Gastrocnemius medialis (tissue), 4 donors: Measurements from ENCODE around the gene PRKAA1. TPM values are rescaled to one million over a fixed set of nuclear protein-coding genes. Genes with fewer than 3 reads are reported as not detected.

Experiments
- ATAC-seq, 2 donors: fragments of 150-250 bp; one replicate each; pipeline ENCODE4 v1.9.1; 2016
- DNase-seq, 2 donors: peaks; one replicate each; pipeline ENCODE4 v3.0.0-alpha.2; 2019
- H3K27ac ChIP-seq, 4 donors: fragments of 200-600 bp; sonication (generic); 1 replicate in 1 of 4; 2 replicates in 3 of 4; pipeline ENCODE4 v1.5.1; 2016 to 2018; ENCODE audit warnings: mild to moderate bottlenecking in 2 of 4, moderate library complexity in 1 of 4
- H3K27me3 ChIP-seq, 3 donors: fragments of 200-600 bp; sonication (generic) in 2 of 3; 1 replicate in 1 of 3; 2 replicates in 2 of 3; pipeline versions ENCODE4 v1.5.1 to v1.6.0; 2016 to 2019; ENCODE audit warnings: mild to moderate bottlenecking in 1 of 3, moderate library complexity in 1 of 3
- H3K36me3 ChIP-seq, 2 donors: fragments of 200-600 bp; sonication (generic) in 1 of 2; one replicate each; pipeline ENCODE4 v1.5.1; 2017 to 2018
- H3K4me1 ChIP-seq, 2 donors: fragments of 200-600 bp; sonication (generic) in 1 of 2; one replicate each; pipeline ENCODE4 v1.5.1; 2016 to 2017; ENCODE audit warnings: mild to moderate bottlenecking in 2 of 2
- H3K4me3 ChIP-seq, 4 donors: fragments of 200-600 bp; sonication (generic) in 3 of 4; 1 replicate in 1 of 4; 2 replicates in 3 of 4; pipeline ENCODE4 v1.5.1; 2016 to 2019; ENCODE audit warnings: mild to moderate bottlenecking in 2 of 4
- H3K9me3 ChIP-seq, 3 donors: fragments of 200-600 bp; sonication (generic) in 2 of 3; 1 replicate in 1 of 3; 2 replicates in 2 of 3; pipeline ENCODE4 v1.5.1; 2016 to 2019
- POLR2A ChIP-seq, 2 donors: fragments of 450-650 bp; IDR thresholded peaks; one replicate each; pipeline ENCODE4 v1.6.1; 2017; ENCODE audit warnings: antibody characterized with exemption in 2 of 2, mild to moderate bottlenecking in 2 of 2, moderate library complexity in 2 of 2
- in situ Hi-C, 4 donors: fragments of 200-750 bp; cut with MboI; loops; one replicate each; pipeline versions ENCODE4 v1.15.0 to v1.8.0; 2017; ENCODE audit warnings: low sequenced_read_pairs in 4 of 4
- intact Hi-C: fragments of 100-400 bp; cut with DNase I; formaldehyde crosslinking; loops from one replicate; pipeline ENCODE4 v1.15.1; 2023; ENCODE audit warnings: low total_unique reads
- total RNA-seq, 4 donors: library from RNA; depleted of rRNA; stranded (reverse); fragments of >200 nt; gene quantifications; one replicate each; pipeline versions ENCODE4 v1.1.0 to v1.2.3, GENCODE V29; 2016
- TF ChIP-seq, protein P1 (sequence below), 5 experiments: fragments of 450-650 bp in 3 of 5; fragments of 200-600 bp in 2 of 5; sonication (generic) in 2 of 5; IDR thresholded peaks in 4 of 5; conservative IDR thresholded peaks in 1 of 5; 1 replicate in 4 of 5; 2 replicates in 1 of 5; pipeline ENCODE4 v1.5.1; 2016 to 2019; ENCODE audit warnings: antibody characterized with exemption in 5 of 5, mild to moderate bottlenecking in 3 of 5, moderate library complexity in 3 of 5

The PRKAA1 gene
- total RNA-seq, 4 donors from 2014 or later: 26.8 to 51.9 (median 36.9) TPM

GRCh38 chr5:40834391-40834848 lies 36.2 kb upstream of the PRKAA1 start:
- no peak for DNase-seq
- peaks cover 27% of the 10 kb centered on the region in 2 donors for H3K4me1 ChIP-seq
- intact Hi-C loops: loop anchor here (10.0 kb wide), 1 partner anchor 1070 kb away; the partner anchor contains the start of gene RIMOC1
- H3K27ac ChIP-seq: peak overlapping the region; percentile 85 to 97 (median 94)
- H3K4me3 ChIP-seq: peak overlapping the region; percentile 73 to 95 (median 82)
- peak in 1 of 2 donors; percentile 16 for ATAC-seq
- in situ Hi-C loops: no loop called here
- peaks cover 10 to 50% of the 10 kb centered on the region in 2 donors for H3K36me3 ChIP-seq
- TF ChIP-seq, protein P1, sequence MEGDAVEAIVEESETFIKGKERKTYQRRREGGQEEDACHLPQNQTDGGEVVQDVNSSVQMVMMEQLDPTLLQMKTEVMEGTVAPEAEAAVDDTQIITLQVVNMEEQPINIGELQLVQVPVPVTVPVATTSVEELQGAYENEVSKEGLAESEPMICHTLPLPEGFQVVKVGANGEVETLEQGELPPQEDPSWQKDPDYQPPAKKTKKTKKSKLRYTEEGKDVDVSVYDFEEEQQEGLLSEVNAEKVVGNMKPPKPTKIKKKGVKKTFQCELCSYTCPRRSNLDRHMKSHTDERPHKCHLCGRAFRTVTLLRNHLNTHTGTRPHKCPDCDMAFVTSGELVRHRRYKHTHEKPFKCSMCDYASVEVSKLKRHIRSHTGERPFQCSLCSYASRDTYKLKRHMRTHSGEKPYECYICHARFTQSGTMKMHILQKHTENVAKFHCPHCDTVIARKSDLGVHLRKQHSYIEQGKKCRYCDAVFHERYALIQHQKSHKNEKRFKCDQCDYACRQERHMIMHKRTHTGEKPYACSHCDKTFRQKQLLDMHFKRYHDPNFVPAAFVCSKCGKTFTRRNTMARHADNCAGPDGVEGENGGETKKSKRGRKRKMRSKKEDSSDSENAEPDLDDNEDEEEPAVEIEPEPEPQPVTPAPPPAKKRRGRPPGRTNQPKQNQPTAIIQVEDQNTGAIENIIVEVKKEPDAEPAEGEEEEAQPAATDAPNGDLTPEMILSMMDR (IDR thresholded peaks at IDR 0.05 in 4 of 5, conservative IDR thresholded peaks at IDR 0.05 in 1 of 5): no peak
- no peaks in the 10 kb centered on the region for H3K27me3 ChIP-seq
- H3K9me3 ChIP-seq: no peaks in the 10 kb centered on the region

- Histone ChIP-seq H3K27ac (peak overlapping the region; percentile 85 to 97 (median 94)), H3K36me3 (peaks cover 10 to 56% of the 10 kb centered on the region in 2 donors), H3K27me3 (no peaks in the 10 kb centered on the region), H3K9me3 (no peaks in the 10 kb centered on the region), H3K4me3 (peak overlapping the region; percentile 73 to 95 (median 82)), H3K4me1 (peaks cover 27% of the 10 kb centered on the region in 2 donors)
- DNase-seq (no peak), ATAC-seq (no peak)
- intact Hi-C loops: loop anchor here (10.0 kb wide), 1 partner anchor 1071 kb away; the partner anchor contains the start of gene RIMOC1
- in situ Hi-C loops: no loop called here
- TF ChIP-seq POLR2A (IDR thresholded peaks at IDR 0.05): no peak
- TF ChIP-seq, protein P1 (IDR thresholded peaks at IDR 0.05 in 4 of 5, conservative IDR thresholded peaks at IDR 0.05 in 1 of 5): no peak
These were observed 35.6 kb upstream of the PRKAA1 start for GRCh38 chr5:40833712-40834229.

- intact Hi-C loops: loop anchor here (10.0 kb wide), 1 partner anchor 1072 kb away; the partner anchor contains the start of gene RIMOC1
- H3K27me3 ChIP-seq: no peaks in the 10 kb centered on the region
- ATAC-seq: no peak
- no peak overlapping the region for H3K4me3 ChIP-seq
- H3K9me3 ChIP-seq: no peaks in the 10 kb centered on the region
- in situ Hi-C loops: no loop called here
- DNase-seq: no peak
- TF ChIP-seq POLR2A (IDR thresholded peaks at IDR 0.05): no peak
- TF ChIP-seq, protein P1 (IDR thresholded peaks at IDR 0.05 in 4 of 5, conservative IDR thresholded peaks at IDR 0.05 in 1 of 5): no peak
- no peak overlapping the region for H3K27ac ChIP-seq
- peaks cover 27% of the 10 kb centered on the region in 2 donors for H3K4me1 ChIP-seq
- H3K36me3 ChIP-seq: peaks cover 12 to 70% of the 10 kb centered on the region in 2 donors
These were observed 34.2 kb upstream of the PRKAA1 start for GRCh38 chr5:40832345-40832744.

DNA sequence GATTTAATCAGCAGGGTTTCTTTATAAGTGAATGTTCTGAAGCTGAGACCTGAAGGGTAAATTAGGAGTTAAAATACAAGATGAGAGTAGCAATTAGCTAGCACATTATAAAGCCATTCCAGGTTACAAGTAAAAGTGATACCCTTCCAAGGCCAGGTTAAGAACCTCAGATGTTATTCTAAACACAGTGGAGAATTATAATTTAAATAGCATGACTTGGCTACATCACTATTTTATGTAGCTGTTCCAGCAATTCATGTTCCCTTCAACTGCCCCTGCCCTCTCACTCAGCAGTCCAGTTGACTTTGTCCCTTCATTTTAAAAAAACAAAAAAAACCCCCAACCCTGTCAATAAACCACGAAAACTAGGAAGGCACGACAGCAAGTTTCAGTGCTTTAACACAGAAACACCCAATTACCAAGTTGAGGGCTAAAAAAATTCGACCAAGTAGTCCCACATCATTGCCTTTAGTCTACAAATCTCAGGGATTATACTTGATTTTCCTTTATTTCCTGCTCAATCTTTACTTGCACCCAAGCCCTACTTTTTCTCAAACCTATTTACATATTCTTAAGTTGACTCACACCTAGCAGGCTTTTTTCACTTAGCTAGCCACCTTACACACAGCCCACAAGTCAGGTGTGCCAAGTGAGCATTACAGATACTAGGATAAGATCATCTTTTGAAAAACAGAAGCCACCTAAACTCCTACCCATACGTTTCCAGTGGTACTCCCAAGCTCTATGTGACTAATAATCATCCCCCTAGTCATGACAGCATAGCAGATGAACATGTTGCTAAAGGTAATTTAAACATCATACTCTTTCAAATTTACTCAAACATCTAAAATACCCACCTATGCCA lies 33.4 kb upstream of the PRKAA1 start:
- no peak for TF ChIP-seq POLR2A (IDR thresholded peaks at IDR 0.05)
- TF ChIP-seq, protein P1 (IDR thresholded peaks at IDR 0.05 in 4 of 5, conservative IDR thresholded peaks at IDR 0.05 in 1 of 5): no peak
- DNase-seq (no peak), ATAC-seq (no peak)
- H3K4me3 ChIP-seq: no peak overlapping the region
- intact Hi-C loops (loop anchor here (10.0 kb wide), 1 partner anchor 1073 kb away; the partner anchor contains the start of gene RIMOC1), in situ Hi-C loops (no loop called here)
- no peaks in the 10 kb centered on the region for H3K27me3 ChIP-seq
- H3K9me3 ChIP-seq: no peaks in the 10 kb centered on the region
- H3K27ac ChIP-seq: no peak overlapping the region
- H3K4me1 ChIP-seq: peaks cover 27% of the 10 kb centered on the region in 2 donors
- H3K36me3 ChIP-seq: peaks cover 14 to 78% of the 10 kb centered on the region in 2 donors
